CD14-positive monocyte (primary cell): ENCODE results near the gene STIM1. TPM values are rescaled to one million over a fixed set of nuclear protein-coding genes. Genes with fewer than 3 reads are reported as not detected.
A peak's percentile ranks its signal among the peaks of the same experiment; 100 is the strongest.

Source experiments
- DNase-seq, 3 donors: peaks; one replicate each; pipeline ENCODE4 v3.0.0-alpha.2; 2011 to 2022
- H2AFZ ChIP-seq: 2 replicates; pipeline ENCODE4 v1.6.0; 2012; ENCODE audit warnings: mild to moderate bottlenecking, low read depth, low read length, inconsistent platforms; ENCODE audit not compliant: insufficient read depth, poor library complexity, severe bottlenecking
- H3K27ac ChIP-seq, 2 donors: 1 replicate in 1 of 2; 2 replicates in 1 of 2; pipeline ENCODE4 v1.5.1; 2012 to 2013; ENCODE audit warnings: low read length in 2 of 2, control low read depth in 1 of 2, inconsistent platforms in 1 of 2, low read depth in 1 of 2, mild to moderate bottlenecking in 1 of 2
- H3K27me3 ChIP-seq, 2 donors: one replicate each; pipeline versions ENCODE4 v1.6.0 to v1.6.1; 2011 to 2013; ENCODE audit warnings: low read length in 2 of 2; ENCODE audit not compliant: control insufficient read depth in 2 of 2, insufficient read depth in 2 of 2
- H3K36me3 ChIP-seq, 2 donors: replicated peaks in 1 of 2; 1 replicate in 1 of 2; 2 replicates in 1 of 2; pipeline versions ENCODE4 v1.5.1 to v1.6.1; 2012 to 2013; ENCODE audit warnings: low read length in 2 of 2, control low read depth in 1 of 2, inconsistent platforms in 1 of 2, mild to moderate bottlenecking in 1 of 2; ENCODE audit not compliant: insufficient read depth in 2 of 2, control insufficient read depth in 1 of 2
- H3K4me1 ChIP-seq, 2 donors: 1 replicate in 1 of 2; 2 replicates in 1 of 2; pipeline versions ENCODE4 v1.5.1 to v1.6.1; 2012 to 2013; ENCODE audit warnings: low read length in 2 of 2, control low read depth in 1 of 2, inconsistent platforms in 1 of 2, mild to moderate bottlenecking in 1 of 2, moderate library complexity in 1 of 2; ENCODE audit not compliant: insufficient read depth in 2 of 2, control insufficient read depth in 1 of 2
- H3K4me2 ChIP-seq: replicated peaks from 2 replicates; pipeline ENCODE3; 2012; ENCODE audit warnings: low read length, moderate library complexity, mild to moderate bottlenecking; ENCODE audit not compliant: poor library complexity, severe bottlenecking; ENCODE audit errors: extremely low read depth
- H3K4me3 ChIP-seq, 3 experiments: fragments of 200-600 bp in 1 of 3; sonication (generic) in 1 of 3; replicated peaks in 1 of 3; 1 replicate in 2 of 3; 2 replicates in 1 of 3; pipeline ENCODE4 v1.5.1; 2011 to 2013; ENCODE audit warnings: low read length in 3 of 3, mild to moderate bottlenecking in 3 of 3, control low read depth in 2 of 3, low read depth in 2 of 3, inconsistent platforms in 1 of 3, moderate library complexity in 1 of 3
- H3K79me2 ChIP-seq: 2 replicates; pipeline ENCODE4 v1.6.0; 2012; ENCODE audit warnings: mild to moderate bottlenecking, control low read depth, inconsistent platforms, low read length, moderate library complexity; ENCODE audit not compliant: insufficient read depth
- H3K9ac ChIP-seq: 2 replicates; pipeline ENCODE4 v1.6.0; 2017; ENCODE audit warnings: low read length, mild to moderate bottlenecking; ENCODE audit not compliant: insufficient read depth, poor library complexity, severe bottlenecking
- H3K9me3 ChIP-seq, 2 donors: replicated peaks in 1 of 2; 1 replicate in 1 of 2; 2 replicates in 1 of 2; pipeline versions ENCODE4 v1.5.1 to v1.6.1; 2012 to 2013; ENCODE audit warnings: low read length in 2 of 2, control low read depth in 1 of 2; ENCODE audit not compliant: control insufficient read depth in 1 of 2, insufficient read depth in 1 of 2
- H4K20me1 ChIP-seq: 2 replicates; pipeline ENCODE4 v1.6.0; 2012; ENCODE audit warnings: mild to moderate bottlenecking, low read length, control low read depth, moderate library complexity; ENCODE audit not compliant: insufficient read depth
- H3K27ac Mint-ChIP-seq, 7 donors: one replicate each; pipeline ENCODE4 v1.8.0; 2020; ENCODE audit warnings: mild to moderate bottlenecking in 7 of 7, mixed read lengths in 7 of 7, moderate library complexity in 6 of 7, inconsistent platforms in 2 of 7
- H3K27me3 Mint-ChIP-seq, 3 donors: one replicate each; pipeline ENCODE4 v1.8.0; 2021 to 2022; ENCODE audit warnings: low read depth in 3 of 3, mild to moderate bottlenecking in 3 of 3, mixed read lengths in 3 of 3, moderate library complexity in 3 of 3, inconsistent platforms in 1 of 3
- H3K36me3 Mint-ChIP-seq, 2 donors: one replicate each; pipeline ENCODE4 v1.8.0; 2020; ENCODE audit warnings: mixed read lengths in 2 of 2, inconsistent platforms in 1 of 2, mild to moderate bottlenecking in 1 of 2
- H3K4me1 Mint-ChIP-seq: one replicate; pipeline ENCODE4 v1.8.0; 2020; ENCODE audit warnings: mild to moderate bottlenecking, mixed read lengths
- H3K4me3 Mint-ChIP-seq, 2 donors: one replicate each; pipeline ENCODE4 v1.8.0; 2020; ENCODE audit warnings: mild to moderate bottlenecking in 2 of 2, mixed read lengths in 2 of 2, moderate library complexity in 1 of 2
- H3K9me3 Mint-ChIP-seq, 7 donors: one replicate each; pipeline ENCODE4 v1.8.0; 2020 to 2022; ENCODE audit warnings: mixed read lengths in 7 of 7, mild to moderate bottlenecking in 6 of 7, moderate library complexity in 6 of 7, inconsistent platforms in 2 of 7
- CTCF ChIP-seq: fragments of 200-600 bp; IDR thresholded peaks from one replicate; pipeline ENCODE4 v1.8.0; 2022; ENCODE audit warnings: antibody characterized with exemption, mild to moderate bottlenecking
- WGBS: methylation state at CpG from one replicate; pipeline ENCODE4 v1.1.5; 2013; ENCODE audit warnings: missing lambda C conversion rate; ENCODE audit not compliant: insufficient coverage; 5-methylcytosine and 5-hydroxymethylcytosine counted together
- intact Hi-C, 2 donors: fragments of 100-400 bp; cut with micrococcal nuclease; formaldehyde crosslinking; loops; one replicate each; pipeline versions ENCODE4 v1.15.0 to v1.15.1; 2023
- polyA plus RNA-seq, 3 donors: library from polyadenylated mRNA; depleted of rRNA in 1 of 3; unstranded in 2 of 3; stranded (reverse) in 1 of 3; fragments of 300-500 nt in 2 of 3; fragments of >200 nt in 1 of 3; fragmentation: Illumina TruSeq in 2 of 3; gene quantifications; 1 replicate in 2 of 3; 2 replicates in 1 of 3; pipeline ENCODE4 v1.2.3, GENCODE V29; 2012 to 2021

The STIM1 gene
- polyA plus RNA-seq, 3 donors: 14.0 to 68.6 (median 21.0) TPM

DNA sequence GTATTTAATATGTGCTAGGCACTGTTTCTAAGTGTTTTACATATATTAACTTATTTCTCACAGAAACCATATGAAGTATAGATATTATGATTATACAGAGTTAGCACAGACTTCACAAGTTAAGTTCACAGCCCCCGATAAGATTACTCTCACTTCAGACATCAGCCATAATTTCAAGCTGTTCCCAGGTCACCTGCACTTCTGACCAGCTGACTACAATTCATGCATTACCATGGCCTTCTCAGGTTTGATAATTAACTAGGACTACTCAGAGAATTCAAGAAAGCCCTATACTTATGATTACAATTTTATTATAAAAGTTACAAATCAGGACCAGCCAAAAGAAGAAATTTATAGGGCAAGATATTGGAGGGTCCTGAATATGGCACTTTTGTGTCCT, 170.9 kb downstream of the STIM1 start:
- Mint-ChIP-seq H3K27me3 (no peaks in the 10 kb centered on the region), H3K9me3 (peaks cover 0 to 9% (median 3%) of the 10 kb centered on the region in 7 donors), H3K4me3 (no peak overlapping the region), H3K4me1 (peaks cover 9% of the 10 kb centered on the region), H3K27ac (no peak overlapping the region), H3K36me3 (peaks cover 42 to 60% of the 10 kb centered on the region in 2 donors)
- Histone ChIP-seq H3K79me2 (peaks cover 40% of the 10 kb centered on the region), H3K4me3 (no peak overlapping the region), H3K4me2 (no peak overlapping the region), H3K27me3 (no peaks in the 10 kb centered on the region), H3K27ac (no peak overlapping the region), H3K36me3 (peaks cover 27 to 64% of the 10 kb centered on the region in 2 donors), H3K9ac (no peak overlapping the region), H4K20me1 (peaks cover 72% of the 10 kb centered on the region), H3K9me3 (peaks cover 0 to 7% of the 10 kb centered on the region in 2 donors), H2AFZ (no peak overlapping the region), H3K4me1 (peaks cover 0 to 3% of the 10 kb centered on the region in 2 donors)
- DNase-seq: no peak
- no peak for TF ChIP-seq CTCF
- intact Hi-C loops: no loop called here
- 100% methylated on average over 1 of the region's 1 CpG for WGBS

DNA sequence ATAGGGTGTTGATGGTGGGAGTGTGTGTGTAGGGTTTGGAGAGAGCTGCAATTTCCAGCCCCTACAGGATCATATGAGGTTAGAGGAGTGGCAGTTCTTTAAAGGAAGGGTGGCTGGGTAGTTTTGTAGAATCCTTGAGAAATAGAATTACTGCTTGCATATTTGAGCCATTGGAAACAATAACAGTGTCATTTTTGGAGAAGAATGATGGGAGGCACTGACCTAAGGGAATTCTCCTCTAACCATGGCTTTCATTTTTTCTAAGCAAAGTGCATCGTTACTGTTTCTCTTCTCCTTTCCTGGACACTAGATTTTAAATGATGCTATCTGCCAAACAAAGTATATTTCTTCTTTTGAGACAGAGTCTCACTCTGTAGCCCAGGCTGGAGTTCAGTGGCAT, 172.3 kb downstream of the STIM1 start:
- Histone ChIP-seq H3K9ac (no peak overlapping the region), H3K4me3 (no peak overlapping the region), H3K27me3 (no peaks in the 10 kb centered on the region), H3K79me2 (peaks cover 34% of the 10 kb centered on the region), H2AFZ (no peak overlapping the region), H3K4me1 (no peaks in the 10 kb centered on the region), H4K20me1 (peaks cover 59% of the 10 kb centered on the region), H3K36me3 (peaks cover 27 to 58% of the 10 kb centered on the region in 2 donors), H3K9me3 (peaks cover 0 to 7% of the 10 kb centered on the region in 2 donors), H3K27ac (no peak overlapping the region), H3K4me2 (no peak overlapping the region)
- no peak for DNase-seq
- no peaks in the 10 kb centered on the region for H3K4me1 Mint-ChIP-seq
- TF ChIP-seq CTCF: no peak
- no peaks in the 10 kb centered on the region for H3K27me3 Mint-ChIP-seq
- WGBS: 71% methylated on average over 1 of the region's 1 CpG
- intact Hi-C loops: no loop called here
- H3K4me3 Mint-ChIP-seq: no peak overlapping the region
- peaks cover 0 to 10% (median 5%) of the 10 kb centered on the region in 7 donors for H3K9me3 Mint-ChIP-seq
- H3K27ac Mint-ChIP-seq: peak overlapping the region in 2 of 7 donors; percentile 8 to 27
- H3K36me3 Mint-ChIP-seq: peaks cover 48 to 58% of the 10 kb centered on the region in 2 donors
